Measurements from ENCODE around the gene SULT2B1. TPM values are rescaled to one million over a fixed set of nuclear protein-coding genes. Genes with fewer than 3 reads are reported as not detected.

SULT2B1 gene
- total RNA-seq, 4 donors from 2014 or later = 0.32 to 0.41 TPM; not detected in 2

- peaks cover 0 to 13% (median 2%) of the 10 kb centered on the region in 4 donors for H3K4me1 ChIP-seq
- in situ Hi-C loops (cut with MboI; ENCODE audit: low pct_ligation_motif_present in 1 of 4, low pct_unique_long_range_greater_than_20kb in 1 of 4, low sequenced_read_pairs in 3 of 4) (loop anchor here (5.0 to 25.0 kb wide), 4 partner anchors 75 to 320 kb away; partner anchors contain the start of genes CARD8 (in 1 of the 4) and ZNF114 (in 1 of the 4)), intact Hi-C loops (cut with DNase I; ENCODE audit: low total_unique reads) (loop anchor here (2.0 kb wide), 1 partner anchor 91 kb away; no protein-coding TSS in a partner anchor)
- H3K27ac ChIP-seq = no peak overlapping the region
- TF ChIP-seq EP300 (IDR thresholded peaks at IDR 0.05; ENCODE audit: low read depth) = no peak
- no peak for TF ChIP-seq POLR2AphosphoS5 (IDR thresholded peaks at IDR 0.05)
- TF ChIP-seq CTCF (IDR thresholded peaks at IDR 0.05) = no peak
- no peak for TF ChIP-seq POLR2A (IDR thresholded peaks at IDR 0.05)
- no peaks in the 10 kb centered on the region for H3K36me3 ChIP-seq
- H3K9me3 ChIP-seq = no peaks in the 10 kb centered on the region
- WGBS, 2 donors (ENCODE audit: low coverage in 1 of 2) = 58 to 66% methylated on average over 2 of the region's 2 CpGs
- no peak for DNase-seq
- peaks cover 5% of the 10 kb centered on the region for H3K27me3 ChIP-seq
- H3K4me3 ChIP-seq = no peak overlapping the region
Observed at GRCh38 chr19:48582168-48582567, 30.2 kb downstream of the SULT2B1 start.

GRCh38 chr19:48587387-48587786 is 35.4 kb downstream of the SULT2B1 start:
- no peaks in the 10 kb centered on the region for H3K27me3 ChIP-seq
- intact Hi-C loops (cut with DNase I; ENCODE audit: low total_unique reads) (no loop called here), in situ Hi-C loops (cut with MboI; ENCODE audit: low pct_ligation_motif_present in 1 of 4, low pct_unique_long_range_greater_than_20kb in 1 of 4, low sequenced_read_pairs in 3 of 4) (loop anchor here (10.0 to 25.0 kb wide), 3 partner anchors 83 to 325 kb away; partner anchors contain the start of genes CARD8 (in 1 of the 4) and ZNF114 (in 1 of the 4))
- no peaks in the 10 kb centered on the region for H3K9me3 ChIP-seq
- peaks cover 0 to 15% (median 5%) of the 10 kb centered on the region in 4 donors for H3K4me1 ChIP-seq
- WGBS, 2 donors (ENCODE audit: low coverage in 1 of 2) = 93 to 94% methylated on average over 2 to 3 of the region's 3 CpGs
- no peak for TF ChIP-seq EP300 (IDR thresholded peaks at IDR 0.05; ENCODE audit: low read depth)
- TF ChIP-seq POLR2A (IDR thresholded peaks at IDR 0.05) = no peak
- no peak for TF ChIP-seq CTCF (IDR thresholded peaks at IDR 0.05)
- no peak for TF ChIP-seq POLR2AphosphoS5 (IDR thresholded peaks at IDR 0.05)
- H3K27ac ChIP-seq = no peak overlapping the region
- no peak overlapping the region for H3K4me3 ChIP-seq
- DNase-seq = no peak
- H3K36me3 ChIP-seq = no peaks in the 10 kb centered on the region

GRCh38 chr19:48588670-48589401 is 36.9 kb downstream of the SULT2B1 start:
- peak; percentile 95 for DNase-seq
- Histone ChIP-seq H3K9me3 (no peaks in the 10 kb centered on the region), H3K27me3 (no peaks in the 10 kb centered on the region), H3K4me3 (peak overlapping the region in 3 of 4 donors; percentile 28 to 41 (median 31)), H3K4me1 (peaks cover 0 to 15% (median 5%) of the 10 kb centered on the region in 4 donors), H3K36me3 (no peaks in the 10 kb centered on the region), H3K27ac (peak overlapping the region in 3 of 4 donors; percentile 5 to 48 (median 32))
- in situ Hi-C loops (cut with MboI; ENCODE audit: low pct_ligation_motif_present in 1 of 4, low pct_unique_long_range_greater_than_20kb in 1 of 4, low sequenced_read_pairs in 3 of 4) (loop anchor here (10.0 to 25.0 kb wide), 3 partner anchors 84 to 327 kb away; partner anchors contain the start of genes CARD8 (in 1 of the 4) and ZNF114 (in 1 of the 4)), intact Hi-C loops (cut with DNase I; ENCODE audit: low total_unique reads) (no loop called here)
- WGBS, 2 donors (ENCODE audit: low coverage in 1 of 2) = 0 to 5% methylated on average over 8 to 35 of the region's 36 CpGs
- no peak for TF ChIP-seq EP300 (IDR thresholded peaks at IDR 0.05; ENCODE audit: low read depth)
- TF ChIP-seq POLR2A (IDR thresholded peaks at IDR 0.05) = no peak
- TF ChIP-seq POLR2AphosphoS5 (IDR thresholded peaks at IDR 0.05) = peak in 2 of 3 donors; percentile 10 to 26
- peak; percentile 89 to 98 (median 96) for TF ChIP-seq CTCF (IDR thresholded peaks at IDR 0.05)

GRCh38 chr19:48591021-48591420 is 39.0 kb downstream of the SULT2B1 start:
- peaks cover 0 to 11% (median 5%) of the 10 kb centered on the region in 4 donors for H3K4me1 ChIP-seq
- H3K9me3 ChIP-seq = no peaks in the 10 kb centered on the region
- H3K36me3 ChIP-seq = no peaks in the 10 kb centered on the region
- intact Hi-C loops (cut with DNase I; ENCODE audit: low total_unique reads) (no loop called here), in situ Hi-C loops (cut with MboI; ENCODE audit: low pct_ligation_motif_present in 1 of 4, low pct_unique_long_range_greater_than_20kb in 1 of 4, low sequenced_read_pairs in 3 of 4) (loop anchor here in 2 of 4 donors (25.0 kb wide), 2 partner anchors 279 to 329 kb away; partner anchors contain the start of genes CARD8 (in 1 of the 2) and ZNF114 (in 1 of the 2))
- DNase-seq = no peak
- TF ChIP-seq CTCF (IDR thresholded peaks at IDR 0.05) (no peak), POLR2A (IDR thresholded peaks at IDR 0.05) (no peak), EP300 (IDR thresholded peaks at IDR 0.05; ENCODE audit: low read depth) (no peak), POLR2AphosphoS5 (IDR thresholded peaks at IDR 0.05) (no peak)
- H3K27ac ChIP-seq = no peak overlapping the region
- WGBS, 2 donors (ENCODE audit: low coverage in 1 of 2) = 80% methylated on average over 3 to 5 of the region's 5 CpGs
- no peak overlapping the region for H3K4me3 ChIP-seq
- H3K27me3 ChIP-seq = no peaks in the 10 kb centered on the region

All from transverse colon (tissue), 4 donors.